Kidney (tissue), 14 donors: ENCODE results near the gene PPRC1. TPM values are rescaled to one million over a fixed set of nuclear protein-coding genes. Genes with fewer than 3 reads are reported as not detected.

Experiments used
- DNase-seq, 5 donors: peaks; one replicate each; pipeline ENCODE4 v3.0.0-alpha.2; 2013 to 2020
- FAIRE-seq: peaks from 2 replicates; lab custom pipeline; 2012; peaks lifted over from hg19 to GRCh38; lab: Jason Lieb, UNC
- H3K27ac ChIP-seq, 2 donors: one replicate each; pipeline ENCODE4 v1.7.0; 2013; ENCODE audit warnings: low read depth in 2 of 2, low read length in 2 of 2, inconsistent platforms in 1 of 2
- H3K27me3 ChIP-seq: one replicate; pipeline ENCODE4 v1.7.1; 2013; ENCODE audit warnings: low read length, inconsistent platforms; ENCODE audit not compliant: control insufficient read depth, insufficient read depth
- H3K36me3 ChIP-seq, 3 donors: one replicate each; pipeline versions ENCODE4 v1.7.0 to v1.7.1; 2013; ENCODE audit warnings: low read length in 3 of 3, control low read depth in 1 of 3, inconsistent platforms in 1 of 3; ENCODE audit not compliant: insufficient read depth in 3 of 3, control insufficient read depth in 2 of 3
- H3K4me1 ChIP-seq, 3 donors: one replicate each; pipeline versions ENCODE4 v1.7.0 to v1.7.1; 2013; ENCODE audit warnings: low read length in 3 of 3, inconsistent platforms in 1 of 3, low read depth in 1 of 3; ENCODE audit not compliant: control insufficient read depth in 2 of 3, insufficient read depth in 2 of 3
- H3K4me3 ChIP-seq, 3 donors: one replicate each; pipeline versions ENCODE4 v1.7.0 to v1.8.1; 2013; ENCODE audit warnings: low read length in 3 of 3, control low read depth in 1 of 3, inconsistent platforms in 1 of 3
- H3K9ac ChIP-seq, 3 donors: one replicate each; pipeline versions ENCODE4 v1.7.0 to v1.7.1; 2013; ENCODE audit warnings: low read length in 3 of 3, control low read depth in 1 of 3, inconsistent platforms in 1 of 3
- H3K9me3 ChIP-seq, 3 donors: one replicate each; pipeline versions ENCODE4 v1.7.0 to v1.7.1; 2013; ENCODE audit warnings: low read length in 3 of 3, control low read depth in 1 of 3, inconsistent platforms in 1 of 3; ENCODE audit not compliant: control insufficient read depth in 2 of 3, insufficient read depth in 1 of 3
- CTCF ChIP-seq: IDR thresholded peaks from 3 replicates; pipeline ENCODE4 v1.5.1; 2012; ENCODE audit warnings: mild to moderate bottlenecking, moderate library complexity, borderline replicate concordance; ENCODE audit not compliant: insufficient read depth; ENCODE audit errors: extremely low read depth
- intact Hi-C: fragments of 100-400 bp; cut with DNase I; formaldehyde crosslinking; loops from one replicate; pipeline ENCODE4 v1.11.1; 2022
- polyA plus RNA-seq: library from polyadenylated mRNA; stranded (reverse); fragments of 350-450 nt; fragmentation: Illumina TruSeq; extraction: RNeasy Lipid Tissue Mini Kit (QIAGEN cat#74804); gene quantifications from one replicate; pipeline ENCODE4 v1.2.3, GENCODE V29; 2014; ENCODE audit warnings: low read depth, low replicate concordance; ENCODE audit not compliant: insufficient read depth
- total RNA-seq: library from RNA; stranded (reverse); fragmentation: NEBNext Ultra II Directional; extraction: Animal tissue kit (Norgen Biotek cat#: 25700); gene quantifications from one replicate; pipeline ENCODE4 v1.2.1, GENCODE V29; 2021
- donor health status: control.
- donor health status: control.
- donor health status: control.
- donor health status: control.
- donor health status: control.
- donor health status: DM: yes; HTN: yes; CAD: no.
- donor health status: Normal renal cell carcinoma (clear cell type).

PPRC1 gene
- total and polyA plus RNA-seq, 2 donors from 2014 or later: 8.7 to 32.1 TPM

- Histone ChIP-seq H3K27me3 (no peaks in the 10 kb centered on the region), H3K4me3 (no peak overlapping the region), H3K4me1 (no peaks in the 10 kb centered on the region), H3K9ac (no peak overlapping the region), H3K36me3 (no peaks in the 10 kb centered on the region), H3K27ac (no peak overlapping the region), H3K9me3 (peaks cover 0 to 3% (median 0%) of the 10 kb centered on the region in 3 donors)
- no peak for TF ChIP-seq CTCF
- FAIRE-seq (no peak), DNase-seq (no peak)
- intact Hi-C loops: no loop called here
These were observed 64.1 kb downstream of the PPRC1 start for GRCh38 chr10:102196893-102197292.

- no peaks in the 10 kb centered on the region for H3K27me3 ChIP-seq
- no peak overlapping the region for H3K4me3 ChIP-seq
- no peak overlapping the region for H3K9ac ChIP-seq
- no peaks in the 10 kb centered on the region for H3K36me3 ChIP-seq
- no peak for DNase-seq
- no peaks in the 10 kb centered on the region for H3K9me3 ChIP-seq
- no peak overlapping the region for H3K27ac ChIP-seq
- intact Hi-C loops: no loop called here
- no peaks in the 10 kb centered on the region for H3K4me1 ChIP-seq
- no peak for TF ChIP-seq CTCF
- no peak for FAIRE-seq
These were observed 65.2 kb downstream of the PPRC1 start for GRCh38 chr10:102198027-102198426.

Other genes with a start within 250 kb of the PPRC1 start
- gene ARMH3, start 76.9 kb upstream of the PPRC1 start, total RNA-seq: 26.1 TPM
- gene ARMH3, start 76.9 kb upstream of the PPRC1 start, polyA plus RNA-seq: 14.0 TPM
- 20.0 TPM for gene HPS6, start 67.7 kb upstream of the PPRC1 start, total RNA-seq
- 11.9 TPM for gene HPS6, start 67.7 kb upstream of the PPRC1 start, polyA plus RNA-seq
- 56.1 TPM for gene LDB1, start 12.7 kb upstream of the PPRC1 start, total RNA-seq
- 27.9 TPM for gene LDB1, start 12.7 kb upstream of the PPRC1 start, polyA plus RNA-seq
- 50.4 TPM for gene NOLC1, start 19.3 kb downstream of the PPRC1 start, total RNA-seq
- gene NOLC1, start 19.3 kb downstream of the PPRC1 start, polyA plus RNA-seq: 20.1 TPM
- gene ELOVL3, start 93.3 kb downstream of the PPRC1 start, total RNA-seq: 0.35 TPM
- gene ELOVL3, start 93.3 kb downstream of the PPRC1 start, polyA plus RNA-seq: not detected
- gene PITX3, start 108.5 kb downstream of the PPRC1 start, total RNA-seq: not detected
- gene PITX3, start 108.5 kb downstream of the PPRC1 start, polyA plus RNA-seq: 0.39 TPM
- gene GBF1, start 112.5 kb downstream of the PPRC1 start, total RNA-seq: 53.3 TPM
- gene GBF1, start 112.5 kb downstream of the PPRC1 start, polyA plus RNA-seq: 14.4 TPM